ENCODE data around the gene PTPRK.

- TF ChIP-seq ZNF253 (CRISPR knock-in tag; conservative IDR thresholded peaks at IDR 0.05) (no peak), IRF2 (CRISPR knock-in tag; IDR thresholded peaks at IDR 0.05) (no peak), RAD21 (CRISPR knock-in tag; conservative IDR thresholded peaks at IDR 0.05 in 1 of 2, IDR thresholded peaks at IDR 0.05 in 1 of 2) (no peak), ZZZ3 (IDR thresholded peaks at IDR 0.05) (no peak), PPARD (CRISPR knock-in tag; IDR thresholded peaks at IDR 0.05) (no peak), HCFC1 (IDR thresholded peaks at IDR 0.05; ENCODE audit: low read depth, low read length) (no peak), EP300 (IDR thresholded peaks at IDR 0.05; ENCODE audit: low read length) (no peak), RNF2 (IDR thresholded peaks at IDR 0.05) (no peak), CTCF (IDR thresholded peaks at IDR 0.05 in 2 of 3, conservative IDR thresholded peaks at IDR 0.05 in 1 of 3; ENCODE audit: insufficient read depth in 2 of 3, low read depth in 1 of 3, low read length in 3 of 3) (no peak), EZH2 (IDR thresholded peaks at IDR 0.05; ENCODE audit: borderline replicate concordance, low read depth, low read length) (no peak), ZSCAN32 (CRISPR knock-in tag; IDR thresholded peaks at IDR 0.05) (no peak)
Measured at GRCh38 chr6:128425856-128426255, 94.5 kb downstream of the PTPRK start.

Data from K562 (cell line).